Transverse colon (tissue), 4 donors: ENCODE measurements around the gene SYCN.

Experiments
- CTCF ChIP-seq, 5 experiments: fragments of 200-600 bp in 3 of 5; fragments of 450-650 bp in 2 of 5; sonication (generic) in 3 of 5; IDR thresholded peaks; 1 replicate in 2 of 5; 2 replicates in 3 of 5; pipeline ENCODE4 v1.5.1; 2016 to 2017; ENCODE audit warnings: antibody characterized with exemption in 5 of 5, inconsistent platforms in 3 of 5, mild to moderate bottlenecking in 2 of 5, moderate library complexity in 1 of 5
- EP300 ChIP-seq: sonication (generic); formaldehyde crosslinking; IDR thresholded peaks from one replicate; pipeline ENCODE4 v1.6.1; 2017; ENCODE audit warnings: antibody characterized with exemption, low read depth
- POLR2A ChIP-seq: fragments of 450-650 bp; IDR thresholded peaks from one replicate; pipeline ENCODE4 v1.6.1; 2016; ENCODE audit warnings: antibody characterized with exemption, mild to moderate bottlenecking, moderate library complexity
- POLR2AphosphoS5 ChIP-seq, 3 donors: sonication (generic); formaldehyde crosslinking; IDR thresholded peaks; one replicate each; pipeline ENCODE4 v1.6.1; 2016; ENCODE audit warnings: antibody characterized with exemption in 3 of 3

GRCh38 chr19:39208175-39208795 lies 4.2 kb upstream of the SYCN start:
- TF ChIP-seq CTCF (IDR thresholded peaks at IDR 0.05) (no peak), POLR2A (no peak), POLR2AphosphoS5 (IDR thresholded peaks at IDR 0.05) (no peak), EP300 (no peak)
